Activated naive CD8-positive, alpha-beta T cell (primary cell): ENCODE results near the gene FRMD4A.
"Not testable (repeated sequence)": the region's sequence is repeated elsewhere in the genome, so short reads cannot be mapped to it uniquely, and the experiment has no call there.

Experiments
- H3K27ac Mint-ChIP-seq: one replicate; pipeline ENCODE4 v1.8.0; 2021; ENCODE audit warnings: mixed read lengths
- H3K27me3 Mint-ChIP-seq: one replicate; pipeline ENCODE4 v1.8.0; 2021; ENCODE audit warnings: mixed read lengths
- H3K36me3 Mint-ChIP-seq: one replicate; pipeline ENCODE4 v1.8.0; 2021; ENCODE audit warnings: mixed read lengths
- H3K4me1 Mint-ChIP-seq: one replicate; pipeline ENCODE4 v1.8.0; 2021; ENCODE audit warnings: low read depth, mixed read lengths
- H3K4me3 Mint-ChIP-seq: one replicate; pipeline ENCODE4 v1.8.0; 2021; ENCODE audit warnings: mild to moderate bottlenecking, mixed read lengths
- H3K9me3 Mint-ChIP-seq: one replicate; pipeline ENCODE4 v1.8.0; 2021; ENCODE audit warnings: low read depth, mixed read lengths

FRMD4A gene

GRCh38 chr10:14247377-14248116 lies 83.2 kb downstream of the FRMD4A start:
- Mint-ChIP-seq H3K4me1 (no peaks in the 10 kb centered on the region), H3K4me3 (no peak overlapping the region), H3K36me3 (peaks cover 2% of the 10 kb centered on the region), H3K27ac (no peak overlapping the region), H3K27me3 (peaks cover 14% of the 10 kb centered on the region), H3K9me3 (no peaks in the 10 kb centered on the region)

- Mint-ChIP-seq H3K9me3 (no peaks in the 10 kb centered on the region), H3K36me3 (no peaks in the 10 kb centered on the region), H3K4me1 (peaks cover 6% of the 10 kb centered on the region), H3K27me3 (peaks cover 19% of the 10 kb centered on the region), H3K27ac (no peak overlapping the region), H3K4me3 (no peak overlapping the region)
Measured at GRCh38 chr10:14244801-14245211, 85.9 kb downstream of the FRMD4A start.

DNA sequence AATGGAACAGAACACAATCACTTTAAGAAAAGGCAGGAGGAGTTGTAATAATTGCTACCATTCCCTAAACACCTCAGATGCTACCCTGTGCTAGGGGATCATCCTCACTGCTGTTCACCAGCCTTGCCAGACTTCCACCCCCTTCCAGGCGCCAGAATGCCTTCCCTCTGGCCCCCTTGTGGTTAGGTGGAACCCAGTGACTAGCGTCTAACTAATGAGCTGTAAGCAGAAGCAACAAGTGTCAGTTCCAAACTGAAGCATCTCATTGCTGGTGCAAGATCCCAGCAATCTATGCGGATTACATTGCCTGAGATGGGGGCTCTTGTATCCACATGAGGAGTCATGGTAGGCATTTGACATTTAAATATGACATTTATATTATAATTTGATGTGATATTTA lies 86.6 kb downstream of the FRMD4A start:
- peaks cover 6% of the 10 kb centered on the region for H3K4me1 Mint-ChIP-seq

GRCh38 chr10:14243221-14243620 lies 87.5 kb downstream of the FRMD4A start:
- H3K9me3 Mint-ChIP-seq = no peaks in the 10 kb centered on the region
- H3K27ac Mint-ChIP-seq = no peak overlapping the region
- H3K36me3 Mint-ChIP-seq = no peaks in the 10 kb centered on the region
- no peak overlapping the region for H3K4me3 Mint-ChIP-seq
- H3K27me3 Mint-ChIP-seq = peaks cover 17% of the 10 kb centered on the region
- peaks cover 6% of the 10 kb centered on the region for H3K4me1 Mint-ChIP-seq

More for the DNA sequence above, 86.6 kb downstream of the FRMD4A start:
- Mint-ChIP-seq H3K36me3 (no peaks in the 10 kb centered on the region), H3K4me3 (no peak overlapping the region), H3K27me3 (peaks cover 17% of the 10 kb centered on the region), H3K27ac (no peak overlapping the region), H3K9me3 (no peaks in the 10 kb centered on the region)

GRCh38 chr10:14241196-14241595 lies 89.5 kb downstream of the FRMD4A start:
- H3K4me1 Mint-ChIP-seq = peaks cover 6% of the 10 kb centered on the region

DNA sequence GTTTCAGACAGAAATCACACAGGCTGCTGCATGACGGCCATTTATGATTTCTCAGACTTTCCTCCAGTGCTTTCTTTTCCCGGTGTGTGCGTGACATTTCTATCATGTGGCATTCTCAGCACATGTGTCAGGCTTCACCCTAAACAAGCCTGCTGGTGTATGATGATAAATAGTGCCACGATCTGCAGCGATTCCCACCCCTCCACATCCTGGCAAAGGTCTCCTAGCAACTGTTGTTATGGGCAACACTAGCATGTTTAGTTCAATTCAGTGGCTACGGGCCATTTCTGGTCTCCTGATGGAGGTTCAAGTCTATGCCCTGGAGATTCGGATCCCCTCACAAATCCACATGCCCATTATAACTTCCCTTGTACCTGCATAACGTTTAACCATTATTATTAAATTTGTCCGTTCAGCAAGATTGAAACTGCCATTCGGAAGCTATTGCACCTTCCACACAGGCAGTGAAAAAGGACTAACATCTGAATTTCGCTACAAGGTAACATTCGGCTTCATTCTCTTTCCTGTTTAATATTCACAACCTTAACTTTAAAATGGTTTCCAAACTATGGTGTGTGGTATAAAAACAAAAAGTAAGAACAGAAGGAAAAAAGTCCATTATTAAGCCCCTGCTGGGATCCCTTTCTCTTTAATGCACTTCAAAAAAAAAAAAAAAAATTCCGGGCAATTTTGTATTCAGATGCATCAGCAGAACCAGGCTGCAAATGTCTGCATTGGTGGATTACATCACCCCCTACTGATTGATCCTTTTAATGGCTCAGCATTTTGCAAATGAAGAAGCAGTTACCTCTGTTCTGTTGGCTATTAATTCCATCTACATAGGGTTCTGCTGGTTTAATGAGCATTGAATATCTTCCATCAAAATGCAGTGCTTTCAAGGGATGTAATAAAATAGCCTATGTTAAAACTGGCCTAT lies 90.2 kb downstream of the FRMD4A start:
- Mint-ChIP-seq H3K36me3 (no peaks in the 10 kb centered on the region), H3K9me3 (no peaks in the 10 kb centered on the region), H3K27me3 (peaks cover 24% of the 10 kb centered on the region), H3K4me1 (peaks cover 6% of the 10 kb centered on the region), H3K4me3 (no peak overlapping the region), H3K27ac (no peak overlapping the region)

More at GRCh38 chr10:14241196-14241595, 89.5 kb downstream of the FRMD4A start:
- Mint-ChIP-seq H3K4me3 (no peak overlapping the region), H3K36me3 (no peaks in the 10 kb centered on the region), H3K27me3 (peaks cover 21% of the 10 kb centered on the region), H3K9me3 (no peaks in the 10 kb centered on the region), H3K27ac (no peak overlapping the region)

DNA sequence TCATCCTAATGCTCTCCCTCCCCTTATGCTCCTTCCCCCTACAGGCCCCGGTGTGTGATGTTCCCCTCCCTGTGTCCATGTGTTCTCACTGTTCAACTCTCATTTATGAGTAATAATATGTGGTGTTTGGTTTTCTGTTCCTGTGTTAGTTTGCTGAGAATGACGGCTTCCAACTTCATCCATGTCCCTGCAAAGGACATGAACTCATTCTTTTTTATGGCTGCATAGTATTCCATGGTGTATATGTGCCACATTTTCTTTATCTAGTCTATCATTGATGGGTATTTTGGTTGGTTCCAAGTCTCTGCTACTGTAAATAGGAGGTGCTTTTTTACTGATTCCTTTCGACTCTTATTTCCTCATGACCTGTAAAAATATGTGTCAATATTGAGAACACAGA lies 92.1 kb downstream of the FRMD4A start:
- H3K27me3 Mint-ChIP-seq = peaks cover 28% of the 10 kb centered on the region
- not testable (repeated sequence) for H3K4me1 Mint-ChIP-seq, H3K4me3 Mint-ChIP-seq, H3K27ac Mint-ChIP-seq, H3K9me3 Mint-ChIP-seq, H3K36me3 Mint-ChIP-seq

GRCh38 chr10:14236341-14236740 lies 94.4 kb downstream of the FRMD4A start:
- no peak overlapping the region for H3K27ac Mint-ChIP-seq
- H3K27me3 Mint-ChIP-seq = peaks cover 23% of the 10 kb centered on the region
- H3K4me1 Mint-ChIP-seq = peaks cover 6% of the 10 kb centered on the region

DNA sequence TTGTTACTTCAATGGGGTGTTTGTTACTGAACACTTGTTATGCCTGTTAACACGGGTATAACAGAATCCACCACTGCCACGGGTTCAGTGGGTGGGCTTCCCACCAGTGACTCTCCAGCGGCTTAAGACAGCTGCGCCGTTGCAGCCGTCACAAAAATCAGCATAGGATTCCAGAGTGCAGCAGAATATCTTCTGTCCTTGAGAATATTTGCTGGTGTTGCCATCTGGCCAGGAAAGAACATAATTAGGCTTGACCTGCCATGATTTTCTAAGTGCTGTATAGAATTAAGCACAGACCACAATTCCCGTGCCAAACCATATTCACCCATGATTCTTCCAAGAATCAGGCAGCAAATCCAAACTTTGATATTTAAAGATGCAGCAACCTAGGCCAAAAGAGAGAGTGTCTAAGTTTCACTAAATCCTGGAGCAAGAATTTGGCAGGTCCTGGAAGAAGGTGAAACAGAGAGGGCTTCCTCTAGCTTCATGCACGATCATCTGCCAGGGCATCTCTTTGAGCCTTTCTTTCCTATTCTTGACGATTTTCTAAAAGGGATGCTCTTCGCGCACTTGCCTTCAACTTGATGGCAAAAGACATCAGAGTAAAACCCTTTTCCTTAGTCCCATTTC lies 95.0 kb downstream of the FRMD4A start:
- H3K9me3 Mint-ChIP-seq = no peaks in the 10 kb centered on the region
- H3K27ac Mint-ChIP-seq = no peak overlapping the region
- peaks cover 23% of the 10 kb centered on the region for H3K27me3 Mint-ChIP-seq
- H3K4me3 Mint-ChIP-seq = no peak overlapping the region
- H3K4me1 Mint-ChIP-seq = peaks cover 6% of the 10 kb centered on the region
- H3K36me3 Mint-ChIP-seq = peaks cover 2% of the 10 kb centered on the region

More at GRCh38 chr10:14236341-14236740, 94.4 kb downstream of the FRMD4A start:
- Mint-ChIP-seq H3K4me3 (no peak overlapping the region), H3K36me3 (peaks cover 2% of the 10 kb centered on the region), H3K9me3 (no peaks in the 10 kb centered on the region)

GRCh38 chr10:14233566-14233965 lies 97.2 kb downstream of the FRMD4A start:
- no peaks in the 10 kb centered on the region for H3K4me1 Mint-ChIP-seq
- peaks cover 22% of the 10 kb centered on the region for H3K27me3 Mint-ChIP-seq
- no peak overlapping the region for H3K27ac Mint-ChIP-seq
- H3K4me3 Mint-ChIP-seq = no peak overlapping the region
- no peaks in the 10 kb centered on the region for H3K9me3 Mint-ChIP-seq
- H3K36me3 Mint-ChIP-seq = peaks cover 2% of the 10 kb centered on the region

DNA sequence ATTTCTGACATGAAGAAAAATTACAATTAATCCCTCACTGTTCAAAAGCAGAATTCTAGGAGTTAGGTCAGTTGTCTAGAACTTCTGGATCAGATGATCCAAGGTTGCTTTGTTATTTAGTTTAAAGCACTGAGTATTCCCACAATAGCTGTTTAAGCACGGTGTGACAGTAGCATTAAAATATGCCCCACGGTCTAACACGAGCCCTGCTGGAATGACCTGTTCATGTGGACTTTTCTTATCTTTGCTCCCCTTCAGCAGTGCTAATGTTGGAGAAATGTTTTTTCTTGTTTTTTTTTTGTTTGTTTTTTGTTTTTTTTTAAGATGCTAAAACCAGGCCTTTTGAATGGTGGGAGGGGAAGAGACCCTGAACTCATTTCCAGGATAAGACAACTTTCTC lies 101.9 kb downstream of the FRMD4A start:
- not testable (repeated sequence) for H3K9me3 Mint-ChIP-seq, H3K36me3 Mint-ChIP-seq, H3K27ac Mint-ChIP-seq, H3K4me1 Mint-ChIP-seq, H3K4me3 Mint-ChIP-seq
- peaks cover 11% of the 10 kb centered on the region for H3K27me3 Mint-ChIP-seq

DNA sequence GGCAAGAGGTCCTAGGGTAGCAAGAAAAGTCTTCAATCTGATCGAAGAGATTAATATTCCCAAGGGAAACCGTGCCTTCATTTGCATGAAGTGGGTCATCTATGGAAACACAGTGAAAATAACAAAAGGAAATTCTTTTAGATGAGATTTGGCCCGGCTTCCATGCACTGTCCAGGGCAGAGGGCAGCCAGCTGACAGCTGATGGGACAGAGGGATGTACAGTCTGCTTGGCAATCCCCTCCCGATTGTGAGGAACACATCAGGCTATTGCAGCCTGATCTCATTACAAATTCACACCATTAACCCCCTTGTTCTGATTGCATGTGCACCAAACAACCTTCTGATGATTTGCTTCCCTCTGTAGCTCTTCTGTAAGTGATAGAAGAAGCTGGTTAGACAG lies 105.3 kb downstream of the FRMD4A start:
- Mint-ChIP-seq H3K4me3 (no peak overlapping the region), H3K36me3 (no peaks in the 10 kb centered on the region), H3K27me3 (peaks cover 7% of the 10 kb centered on the region), H3K4me1 (no peaks in the 10 kb centered on the region), H3K9me3 (no peaks in the 10 kb centered on the region), H3K27ac (no peak overlapping the region)

DNA sequence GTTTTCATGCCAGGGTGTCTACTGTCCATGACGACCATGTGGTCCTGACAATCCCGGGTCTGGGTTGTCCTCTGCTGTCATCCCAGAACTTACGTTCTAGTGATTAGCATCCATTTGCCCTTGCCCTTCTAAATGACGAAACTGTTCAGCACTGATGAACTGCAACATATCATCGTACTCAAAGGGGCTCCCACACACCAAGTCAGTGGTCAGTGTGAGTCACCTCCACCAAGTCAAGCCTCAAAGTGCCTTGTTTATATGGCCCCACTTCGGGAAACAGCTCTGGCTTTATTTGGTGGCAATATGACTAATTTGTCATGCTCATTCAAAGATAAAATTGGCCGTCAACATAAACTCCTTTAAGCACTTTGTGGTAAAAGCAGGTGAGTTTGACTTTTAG lies 110.7 kb downstream of the FRMD4A start:
- H3K9me3 Mint-ChIP-seq = no peaks in the 10 kb centered on the region
- H3K4me3 Mint-ChIP-seq = no peak overlapping the region
- no peaks in the 10 kb centered on the region for H3K4me1 Mint-ChIP-seq
- no peaks in the 10 kb centered on the region for H3K36me3 Mint-ChIP-seq
- H3K27me3 Mint-ChIP-seq = peaks cover 4% of the 10 kb centered on the region
- no peak overlapping the region for H3K27ac Mint-ChIP-seq

- H3K27me3 Mint-ChIP-seq = peaks cover 4% of the 10 kb centered on the region
- no peak overlapping the region for H3K4me3 Mint-ChIP-seq
- no peaks in the 10 kb centered on the region for H3K4me1 Mint-ChIP-seq
- no peak overlapping the region for H3K27ac Mint-ChIP-seq
- no peaks in the 10 kb centered on the region for H3K36me3 Mint-ChIP-seq
- H3K9me3 Mint-ChIP-seq = no peaks in the 10 kb centered on the region
Measured at GRCh38 chr10:14219411-14219810, 111.3 kb downstream of the FRMD4A start.

- H3K27me3 Mint-ChIP-seq = peaks cover 5% of the 10 kb centered on the region
- H3K9me3 Mint-ChIP-seq = no peaks in the 10 kb centered on the region
- no peak overlapping the region for H3K4me3 Mint-ChIP-seq
- no peaks in the 10 kb centered on the region for H3K4me1 Mint-ChIP-seq
- H3K27ac Mint-ChIP-seq = no peak overlapping the region
- no peaks in the 10 kb centered on the region for H3K36me3 Mint-ChIP-seq
Measured at GRCh38 chr10:14215641-14216040, 115.1 kb downstream of the FRMD4A start.
